Forelimb muscle (tissue), 1 donor: ENCODE results near the gene ZNF429. TPM values are rescaled to one million over a fixed set of nuclear protein-coding genes. Genes with fewer than 3 reads are reported as not detected.
"Not testable (repeated sequence)": the region's sequence is repeated elsewhere in the genome, so short reads cannot be mapped to it uniquely, and the experiment has no call there.

Experiments
- DNase-seq: peaks from one replicate; pipeline ENCODE4 v3.0.0-alpha.2; 2013; ENCODE audit warnings: low read depth
- polyA plus RNA-seq: library from polyadenylated mRNA; unstranded; fragments of 120-200 nt; gene quantifications from one replicate; pipeline ENCODE4 v1.2.1, GENCODE V29; 2013; ENCODE audit not compliant: insufficient read length

Gene ZNF429
- 15.0 TPM for polyA plus RNA-seq

- DNase-seq = peak; percentile 90
These were observed at the start of gene ZNF429 for GRCh38 chr19:21505459-21506451. ZNF429 (plus strand) TSS chr19:21505602; CDS start chr19:21505772, 170 bp downstream.

DNA sequence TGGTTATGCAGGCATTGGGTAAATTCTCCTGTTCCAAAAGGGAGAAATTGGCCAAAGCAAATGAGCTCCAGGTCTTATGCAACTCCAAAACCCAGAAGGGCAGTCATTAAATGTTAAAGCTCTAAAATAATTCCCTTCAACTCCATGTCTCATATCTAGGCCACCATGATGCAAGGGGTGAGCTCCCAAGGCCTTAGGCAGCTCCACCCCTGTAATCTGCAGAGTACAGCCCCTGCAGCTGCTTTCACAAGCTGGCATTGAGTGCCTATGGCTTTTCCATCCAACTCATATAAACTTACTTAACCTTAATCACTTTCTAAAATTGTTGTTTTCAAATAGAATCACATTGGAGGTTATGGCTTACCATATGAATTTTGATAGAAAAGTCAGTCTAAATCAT lies 44.7 kb upstream of the ZNF429 start:
- no peak for DNase-seq

DNA sequence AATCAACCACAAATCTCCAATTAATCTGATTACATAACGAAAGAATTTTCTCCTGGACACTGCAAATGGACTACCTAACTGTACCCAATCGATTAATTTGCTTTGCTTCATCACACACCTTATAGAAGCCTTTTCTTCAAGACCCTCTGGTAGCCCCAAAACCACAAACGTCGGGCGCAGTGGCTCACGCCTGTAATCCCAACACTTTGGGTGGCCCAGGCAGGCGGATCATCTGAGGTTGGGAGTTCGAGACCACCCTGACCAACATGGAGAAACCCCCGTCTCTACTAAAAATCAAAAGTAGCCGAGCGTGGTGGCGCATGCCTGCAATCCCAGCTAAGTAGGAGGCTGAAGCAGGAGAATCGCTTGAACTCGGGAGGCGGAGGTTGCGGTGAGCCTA lies 42.9 kb upstream of the ZNF429 start:
- no peak for DNase-seq

- peak; percentile 31 for DNase-seq
These were observed 41.8 kb upstream of the ZNF429 start for GRCh38 chr19:21463449-21464105.

DNA sequence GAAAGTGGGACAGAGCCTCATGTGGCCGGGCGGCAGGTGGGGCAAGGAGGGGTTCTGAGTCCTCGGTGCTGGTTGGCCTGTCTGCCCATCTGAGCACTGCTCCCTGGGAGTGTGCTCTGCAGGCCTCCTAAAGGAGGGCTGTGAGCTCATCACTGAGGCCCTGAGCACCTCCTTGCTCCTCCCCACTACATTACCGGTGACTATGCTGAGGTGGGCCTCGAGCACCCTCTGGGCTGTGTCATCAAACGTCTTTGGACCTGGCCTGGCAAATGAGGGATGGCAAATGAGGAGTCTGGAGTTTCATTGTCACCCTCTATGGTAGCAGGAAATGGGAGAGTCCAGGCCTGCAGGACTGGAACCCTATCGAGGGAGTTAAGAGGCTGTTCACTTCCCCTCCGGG lies 38.8 kb upstream of the ZNF429 start:
- DNase-seq = no peak

GRCh38 chr19:21468791-21469190 lies 36.6 kb upstream of the ZNF429 start:
- no peak for DNase-seq

- no peak for DNase-seq
These were observed 32.9 kb upstream of the ZNF429 start for GRCh38 chr19:21472507-21472906.

DNA sequence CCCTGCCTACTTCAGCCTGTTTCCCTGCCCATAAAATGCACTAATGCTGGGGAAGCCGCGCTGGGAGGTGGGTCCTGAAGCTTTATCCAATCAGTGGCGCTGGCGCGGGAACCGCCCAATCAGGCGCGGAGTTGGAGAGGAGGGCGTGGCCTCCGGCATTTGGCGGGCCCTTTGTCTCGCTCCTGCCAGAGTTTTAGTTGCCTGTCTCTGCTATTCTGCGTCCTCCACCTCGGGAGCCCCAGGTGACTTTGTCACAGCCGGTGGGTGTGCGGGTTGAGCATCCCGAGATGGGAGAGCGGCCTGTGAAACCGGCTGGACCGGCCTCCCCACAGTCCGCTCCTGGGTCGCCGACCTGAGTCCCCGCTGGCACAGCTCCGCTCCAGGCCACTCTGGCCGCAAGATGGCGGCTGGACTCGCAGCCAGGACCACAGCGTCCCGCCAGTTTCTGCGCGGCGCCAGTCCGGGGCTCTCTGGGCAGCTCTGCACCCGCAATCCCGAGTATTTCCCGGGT lies 30.7 kb upstream of the ZNF429 start:
- DNase-seq = peak; percentile 58

DNA sequence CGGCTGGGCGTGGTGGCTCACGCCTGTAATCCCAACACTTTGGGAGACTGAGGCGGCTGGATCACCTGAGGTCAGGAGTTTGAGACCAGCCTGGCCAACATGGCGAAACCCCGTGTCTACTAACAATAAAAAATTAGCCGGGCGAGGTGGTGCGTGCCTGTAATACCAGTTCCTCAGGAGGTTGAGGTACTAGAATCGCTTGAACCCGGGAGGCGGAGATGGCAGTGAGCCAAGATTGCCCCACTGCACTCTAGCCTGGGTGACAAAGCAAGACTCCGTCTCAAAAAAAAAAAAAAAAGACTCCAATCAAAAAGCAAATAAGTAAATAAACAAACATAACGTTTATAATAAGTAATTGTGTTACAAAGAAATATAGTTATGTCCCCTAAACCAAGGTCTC lies 23.0 kb upstream of the ZNF429 start:
- DNase-seq = not testable (repeated sequence)

DNA sequence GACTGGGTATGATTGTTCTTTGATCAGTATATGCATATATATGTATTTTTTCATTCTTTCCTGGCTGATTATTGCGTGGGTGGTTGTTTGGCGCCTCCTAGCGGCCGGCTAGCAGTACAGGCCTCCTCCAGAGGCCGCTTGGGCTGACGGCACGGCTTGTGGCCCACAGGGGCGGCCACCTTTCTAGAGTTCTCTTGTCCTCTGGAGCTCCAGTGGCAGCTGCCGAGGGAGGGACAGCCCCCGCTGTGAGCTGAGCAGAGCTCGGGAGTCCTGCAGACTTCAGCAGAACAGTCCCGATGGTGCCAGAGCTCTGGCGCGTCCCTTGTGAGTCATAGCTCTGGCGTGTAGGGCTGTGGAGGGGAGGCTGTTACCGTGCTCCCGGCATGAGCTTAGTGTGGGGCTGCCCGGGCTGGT lies 22.5 kb upstream of the ZNF429 start:
- DNase-seq = no peak

- no peak for DNase-seq
These were observed 21.7 kb upstream of the ZNF429 start for GRCh38 chr19:21483589-21484170.

- DNase-seq = no peak
These were observed 20.8 kb upstream of the ZNF429 start for GRCh38 chr19:21484631-21485030.

DNA sequence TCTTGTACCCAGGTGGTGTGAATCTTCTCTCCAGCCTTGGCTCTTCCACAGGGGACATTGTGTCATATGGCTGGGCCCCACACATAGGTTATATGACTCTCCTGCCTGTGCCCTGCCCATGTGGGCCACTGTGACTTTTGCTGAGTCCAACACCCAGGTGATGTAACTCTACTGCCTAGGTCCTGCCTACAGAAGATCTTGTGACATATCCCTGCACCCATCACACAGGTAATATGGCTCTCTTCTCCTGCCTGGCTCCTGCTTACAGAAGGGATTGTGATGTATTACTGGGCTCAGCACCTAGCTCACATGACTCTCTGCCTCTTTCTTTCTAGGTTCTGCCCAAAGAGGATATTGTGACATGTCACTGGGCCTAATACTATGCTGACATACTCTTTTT lies 19.5 kb upstream of the ZNF429 start:
- no peak for DNase-seq

GRCh38 chr19:21487969-21488368 lies 17.4 kb upstream of the ZNF429 start:
- no peak for DNase-seq

DNA sequence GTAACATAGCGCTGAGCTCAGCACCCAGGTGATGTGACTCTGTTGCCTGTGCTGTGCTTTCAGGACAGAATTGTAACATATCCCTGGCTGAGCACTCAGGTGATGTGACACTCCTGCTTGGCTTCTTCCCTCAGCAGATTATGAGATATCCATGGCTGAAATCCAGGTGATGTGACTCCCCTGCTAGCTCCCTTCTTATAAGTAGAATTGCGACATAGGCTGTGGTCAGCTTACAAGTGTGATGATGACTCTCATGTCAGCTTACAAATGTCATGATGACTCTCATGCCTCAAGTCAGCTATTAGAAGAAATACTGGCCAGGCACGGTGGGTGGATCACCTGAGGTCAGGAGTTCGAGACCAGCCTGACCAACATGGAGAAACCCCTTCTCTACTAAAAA lies 14.3 kb upstream of the ZNF429 start:
- DNase-seq = no peak

- DNase-seq = no peak
These were observed 12.2 kb upstream of the ZNF429 start for GRCh38 chr19:21492947-21493906.

GRCh38 chr19:21496876-21497275 lies 8.5 kb upstream of the ZNF429 start:
- DNase-seq = no peak

GRCh38 chr19:21498651-21499050 lies 6.8 kb upstream of the ZNF429 start:
- DNase-seq = no peak

GRCh38 chr19:21508198-21508597 lies 2.8 kb downstream of the ZNF429 start:
- DNase-seq = no peak

DNA sequence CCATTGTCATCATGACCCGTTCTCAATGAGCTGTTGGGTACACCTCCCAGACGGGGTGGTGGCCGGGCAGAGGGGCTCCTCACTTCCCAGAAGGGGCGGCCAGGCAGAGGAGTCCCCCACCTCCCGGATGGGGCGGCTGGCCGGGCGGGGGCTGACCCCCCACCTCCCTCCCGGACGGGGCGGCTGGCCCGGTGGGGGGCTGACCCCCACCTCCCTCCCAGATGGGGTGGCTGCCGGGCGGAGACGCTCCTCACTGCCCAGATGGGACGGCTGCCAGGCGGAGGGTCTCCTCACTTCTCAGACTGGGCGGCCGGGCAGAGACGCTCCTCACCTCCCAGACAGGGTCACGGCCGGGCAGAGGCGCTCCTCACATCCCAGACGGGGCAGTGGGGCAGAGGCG lies 5.7 kb downstream of the ZNF429 start:
- DNase-seq = not testable (repeated sequence)

- DNase-seq = not testable (repeated sequence)
These were observed 7.2 kb downstream of the ZNF429 start for GRCh38 chr19:21512609-21513008.
